Measurements from ENCODE around the gene CDK4.
"Not testable (repeated sequence)": the region's sequence is repeated elsewhere in the genome, so short reads cannot be mapped to it uniquely, and the experiment has no call there.

The CDK4 gene

GRCh38 chr12:57751788-57752667, at the start of gene CDK4:
Gene CDK4 (minus strand): TSS chr12:57752310. CDS start chr12:57751717, 593 bp downstream.
- DNase-seq: peak; percentile 100

GRCh38 chr12:57800965-57801364, 48.9 kb upstream of the CDK4 start:
- no peak for DNase-seq

- DNase-seq: no peak
Observed at GRCh38 chr12:57797933-57798332, 45.8 kb upstream of the CDK4 start.

GRCh38 chr12:57796996-57797395, 44.9 kb upstream of the CDK4 start:
- DNase-seq: no peak

- DNase-seq: no peak
Observed at GRCh38 chr12:57795354-57795753, 43.2 kb upstream of the CDK4 start.

GRCh38 chr12:57793920-57794319, 41.8 kb upstream of the CDK4 start:
- no peak for DNase-seq

- no peak for DNase-seq
Observed at GRCh38 chr12:57783861-57784260, 31.8 kb upstream of the CDK4 start.

GRCh38 chr12:57783466-57783801, 31.3 kb upstream of the CDK4 start:
- DNase-seq: no peak

- DNase-seq: peak; percentile 96
Observed at GRCh38 chr12:57782608-57783465, 30.7 kb upstream of the CDK4 start, which contains the start of gene TSFM. Gene TSFM (plus strand): TSS chr12:57782787. CDS start chr12:57782802, 15 bp downstream.

- no peak for DNase-seq
Observed at GRCh38 chr12:57782243-57782607, 30.1 kb upstream of the CDK4 start.

GRCh38 chr12:57781801-57782200, 29.7 kb upstream of the CDK4 start:
- DNase-seq: no peak

- DNase-seq: no peak
Observed at GRCh38 chr12:57781244-57781643, 29.1 kb upstream of the CDK4 start.

- DNase-seq: no peak
Observed at GRCh38 chr12:57780284-57780897, 28.3 kb upstream of the CDK4 start.

GRCh38 chr12:57779736-57780135, 27.6 kb upstream of the CDK4 start:
- DNase-seq: no peak

GRCh38 chr12:57777911-57778310, 25.8 kb upstream of the CDK4 start:
- DNase-seq: no peak

GRCh38 chr12:57777367-57777766, 25.3 kb upstream of the CDK4 start:
- DNase-seq: no peak

GRCh38 chr12:57776247-57776587, 24.1 kb upstream of the CDK4 start:
- DNase-seq: no peak

- no peak for DNase-seq
Observed at GRCh38 chr12:57775563-57776246, 23.6 kb upstream of the CDK4 start.

- DNase-seq: no peak
Observed at GRCh38 chr12:57775044-57775443, 22.9 kb upstream of the CDK4 start.

- not testable (repeated sequence) for DNase-seq
Observed at GRCh38 chr12:57774634-57775033, 22.5 kb upstream of the CDK4 start.

GRCh38 chr12:57772429-57773322, 20.6 kb upstream of the CDK4 start, which contains the start of gene EEF1AKMT3:
Gene EEF1AKMT3 (plus strand): TSS chr12:57772614. CDS start chr12:57772725, 111 bp downstream.
- DNase-seq: peak; percentile 70
